HAP-1 (cell line): ENCODE data around the gene DGCR8.

Source experiments
- DNase-seq, 2 experiments: peaks; one replicate each; pipeline ENCODE4 v3.0.0-alpha.2; 2016 to 2020; ENCODE audit warnings: low spot score in 2 of 2
- H3K27me3 ChIP-seq: fragments of 250-450 bp; sonication (Bioruptor Pico); 2 replicates; pipeline ENCODE4 v1.5.1; 2020; ENCODE audit warnings: low read depth, mild to moderate bottlenecking, moderate library complexity
- H3K36me3 ChIP-seq: fragments of 250-450 bp; sonication (Bioruptor Pico); replicated peaks from 2 replicates; pipeline ENCODE4 v1.5.1; 2020; ENCODE audit warnings: mild to moderate bottlenecking
- H3K4me1 ChIP-seq: fragments of 250-450 bp; sonication (Bioruptor Pico); 2 replicates; pipeline ENCODE4 v1.5.1; 2020; ENCODE audit warnings: mild to moderate bottlenecking
- H3K4me3 ChIP-seq: fragments of 250-450 bp; sonication (Bioruptor Pico); 2 replicates; pipeline ENCODE4 v1.5.1; 2020; ENCODE audit warnings: mild to moderate bottlenecking, moderate library complexity
- H3K9me3 ChIP-seq: fragments of 250-450 bp; sonication (Bioruptor Pico); 2 replicates; pipeline ENCODE4 v1.5.1; 2020; ENCODE audit warnings: mild to moderate bottlenecking, moderate library complexity
- in situ Hi-C: fragments of 300-500 bp; cut with MboI; formaldehyde crosslinking; loops from 3 replicates; pipeline ENCODE4 v1.14.3; 2020; ENCODE audit warnings: low sequenced_read_pairs, inconsistent platforms, mixed read lengths

DGCR8 gene

DNA sequence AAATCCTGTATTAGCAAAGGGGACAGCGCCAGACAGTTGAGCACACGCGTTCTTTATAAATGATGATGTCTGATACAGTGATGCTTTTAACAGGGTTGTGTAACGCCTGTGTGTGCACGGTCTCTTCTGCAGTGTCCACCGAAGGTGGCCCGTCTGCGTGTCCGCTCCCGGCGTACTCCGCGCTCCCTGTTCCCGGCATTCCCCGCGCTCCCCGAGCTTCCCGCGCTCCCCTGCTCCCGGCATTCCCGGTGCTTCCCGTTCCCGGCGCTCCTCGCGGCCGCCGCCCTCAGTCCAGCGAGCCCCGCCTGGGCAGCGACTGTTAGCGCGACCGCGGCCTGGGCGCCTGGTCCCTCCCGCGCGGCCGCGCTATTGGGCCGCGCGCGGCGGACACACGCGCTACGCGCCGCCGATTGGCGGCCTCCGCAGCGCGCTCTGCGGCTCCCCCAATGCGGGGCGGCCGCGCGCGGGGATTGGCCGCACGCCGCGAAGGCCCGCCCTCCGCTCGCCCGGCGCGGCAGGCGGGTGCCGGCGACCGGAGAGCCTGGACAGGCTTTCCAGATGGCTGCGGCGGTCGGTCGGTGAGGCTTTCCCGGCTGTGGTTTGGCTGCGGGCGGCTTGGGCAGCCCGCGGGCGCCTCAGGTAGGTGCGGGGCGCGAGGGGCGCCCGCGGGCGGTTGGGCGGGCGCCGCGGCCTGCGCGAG is at the start of gene DGCR8:
TSS of gene DGCR8 (plus strand) at position 497 of the 700 bp plus-strand sequence. CDS start 5,723 bp downstream, outside the sequence.
- in situ Hi-C loops, result loop anchor here (10.0 kb wide), 1 partner anchor 65 kb away; the partner anchor contains the start of gene ARVCF
- Histone ChIP-seq H3K4me1 (peaks cover 12% of the 10 kb centered on the region), H3K27me3 (no peaks in the 10 kb centered on the region), H3K9me3 (no peaks in the 10 kb centered on the region), H3K4me3 (peak within 1 kb of the TSS; percentile 85), H3K36me3 (peaks cover 16% of the 10 kb centered on the region)
- DNase-seq, result peak; percentile 90 to 94

DNA sequence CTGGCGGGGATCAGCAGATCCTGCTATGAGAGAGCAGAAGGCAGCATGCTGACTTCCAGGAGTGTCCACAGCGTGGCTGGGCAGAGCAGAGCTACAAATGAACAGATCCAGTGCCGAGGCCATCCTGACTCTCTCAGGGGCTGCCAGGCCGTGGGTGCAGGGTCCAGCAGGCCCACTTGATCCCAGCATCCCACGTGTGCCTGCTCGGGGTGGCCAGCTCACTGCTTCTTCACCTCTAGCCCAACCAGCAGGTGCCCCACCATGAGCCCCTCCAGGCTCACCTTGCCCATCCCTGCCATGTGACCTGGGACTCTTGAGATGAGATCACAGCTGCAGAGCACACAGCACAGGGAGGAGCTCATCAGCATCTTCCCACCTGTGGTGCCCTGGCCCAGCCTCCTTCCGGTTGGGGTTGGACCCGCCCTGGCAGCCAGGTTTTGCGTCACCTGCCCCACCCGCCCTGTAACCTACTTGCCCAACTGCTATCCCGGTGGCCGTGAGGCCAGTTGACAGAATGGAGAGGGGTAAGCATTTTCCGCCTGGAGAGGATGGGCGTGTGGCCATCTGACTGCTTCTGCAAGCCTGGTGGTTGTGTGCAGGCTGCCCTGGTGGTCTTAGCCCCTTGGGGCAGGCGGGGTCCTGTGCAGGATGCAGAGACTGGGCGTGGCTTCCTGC is 48.2 kb upstream of the DGCR8 start:
- DNase-seq, result no peak
- Histone ChIP-seq H3K4me1 (no peaks in the 10 kb centered on the region), H3K4me3 (no peak overlapping the region), H3K9me3 (no peaks in the 10 kb centered on the region), H3K36me3 (no peaks in the 10 kb centered on the region), H3K27me3 (no peaks in the 10 kb centered on the region)
- in situ Hi-C loops, result no loop called here

DNA sequence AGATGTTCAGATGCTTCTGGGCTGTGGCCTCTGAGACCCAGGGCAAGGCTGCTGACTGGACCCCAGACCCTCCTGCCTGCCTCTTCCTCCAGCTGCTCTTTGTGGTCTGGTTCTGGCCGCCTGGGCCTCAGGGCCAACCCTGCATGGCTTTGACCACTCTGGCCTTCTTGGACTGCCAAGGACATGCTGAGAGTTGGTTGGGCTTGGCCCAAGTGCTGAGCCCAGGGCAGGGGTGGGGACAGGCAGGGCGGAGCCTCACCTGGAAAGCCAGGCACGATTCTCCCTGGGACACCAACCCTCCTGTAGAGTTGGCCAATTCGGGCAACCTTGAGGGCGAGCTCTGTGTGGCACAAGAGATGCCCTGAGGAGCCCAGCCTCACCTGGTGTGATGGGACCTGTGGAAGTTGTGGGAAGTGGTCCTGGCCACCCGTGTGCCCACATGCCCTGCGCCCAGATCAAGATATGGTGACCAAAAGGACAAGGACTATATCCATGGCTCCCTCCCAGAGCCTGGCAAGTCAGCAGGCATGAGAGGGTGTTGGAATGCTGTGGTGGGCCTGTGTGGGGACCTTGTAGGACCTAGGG is 47.5 kb upstream of the DGCR8 start:
- Histone ChIP-seq H3K36me3 (no peaks in the 10 kb centered on the region), H3K4me3 (no peak overlapping the region), H3K9me3 (no peaks in the 10 kb centered on the region), H3K27me3 (no peaks in the 10 kb centered on the region), H3K4me1 (no peaks in the 10 kb centered on the region)
- in situ Hi-C loops, result no loop called here
- no peak for DNase-seq

DNA sequence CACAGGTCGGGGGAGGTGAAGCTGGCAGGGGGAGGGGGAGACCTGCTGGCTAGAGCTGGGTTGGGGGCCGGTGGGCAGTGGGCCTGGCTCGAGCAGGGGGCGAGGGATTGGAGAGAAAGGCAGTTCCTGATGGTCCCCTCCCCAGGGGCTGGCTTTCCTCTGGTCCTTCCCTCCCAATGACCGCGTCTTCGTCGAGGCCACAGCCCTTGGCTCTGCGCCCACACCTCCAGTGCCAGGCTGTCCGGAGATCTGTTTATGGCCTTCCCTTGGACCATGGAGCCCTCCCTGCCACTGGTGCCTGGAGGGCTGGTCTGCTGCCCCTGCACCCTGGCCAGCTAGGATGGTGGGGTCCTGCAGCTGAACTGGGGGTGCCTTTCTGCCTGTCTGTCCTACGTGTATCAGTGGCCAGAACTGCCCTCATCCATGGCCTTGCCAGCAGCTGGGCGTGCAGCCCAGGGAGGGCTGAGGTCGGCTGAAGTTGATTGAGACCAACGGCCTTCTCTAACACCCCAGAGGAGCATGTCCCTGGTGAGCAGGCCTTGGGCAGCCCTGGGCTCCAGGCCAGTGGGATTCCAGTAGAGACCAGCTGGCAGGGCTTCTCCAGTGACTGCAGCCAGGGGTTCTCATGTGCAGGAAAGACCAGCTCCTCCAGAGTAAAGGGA is 46.9 kb upstream of the DGCR8 start:
- Histone ChIP-seq H3K27me3 (no peaks in the 10 kb centered on the region), H3K36me3 (no peaks in the 10 kb centered on the region), H3K4me3 (no peak overlapping the region), H3K9me3 (no peaks in the 10 kb centered on the region), H3K4me1 (no peaks in the 10 kb centered on the region)
- in situ Hi-C loops, result no loop called here
- DNase-seq, result no peak

DNA sequence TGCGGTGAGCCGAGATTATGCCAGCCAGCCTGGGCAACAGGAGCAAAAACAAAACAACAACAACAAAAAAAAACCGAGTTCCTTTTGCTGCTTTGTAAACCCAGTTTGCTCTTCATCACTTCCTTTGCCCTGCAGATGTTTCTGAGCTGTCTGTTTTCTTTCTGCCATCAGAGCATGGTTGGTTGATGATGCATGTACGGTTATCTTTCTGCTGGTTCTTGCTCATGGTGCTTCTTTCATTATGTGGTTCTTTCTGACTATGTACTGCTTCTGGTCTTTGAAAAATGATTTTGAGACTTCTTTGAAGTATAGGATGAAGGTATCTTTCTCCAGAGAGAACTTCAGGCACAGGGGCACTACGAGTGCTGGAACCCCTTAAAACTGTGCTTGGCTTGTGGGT is 45.9 kb upstream of the DGCR8 start:
- no peak overlapping the region for H3K4me3 ChIP-seq
- no peaks in the 10 kb centered on the region for H3K36me3 ChIP-seq
- no peaks in the 10 kb centered on the region for H3K27me3 ChIP-seq
- no peaks in the 10 kb centered on the region for H3K4me1 ChIP-seq
- H3K9me3 ChIP-seq, result no peaks in the 10 kb centered on the region
- in situ Hi-C loops, result no loop called here
- DNase-seq, result no peak

DNA sequence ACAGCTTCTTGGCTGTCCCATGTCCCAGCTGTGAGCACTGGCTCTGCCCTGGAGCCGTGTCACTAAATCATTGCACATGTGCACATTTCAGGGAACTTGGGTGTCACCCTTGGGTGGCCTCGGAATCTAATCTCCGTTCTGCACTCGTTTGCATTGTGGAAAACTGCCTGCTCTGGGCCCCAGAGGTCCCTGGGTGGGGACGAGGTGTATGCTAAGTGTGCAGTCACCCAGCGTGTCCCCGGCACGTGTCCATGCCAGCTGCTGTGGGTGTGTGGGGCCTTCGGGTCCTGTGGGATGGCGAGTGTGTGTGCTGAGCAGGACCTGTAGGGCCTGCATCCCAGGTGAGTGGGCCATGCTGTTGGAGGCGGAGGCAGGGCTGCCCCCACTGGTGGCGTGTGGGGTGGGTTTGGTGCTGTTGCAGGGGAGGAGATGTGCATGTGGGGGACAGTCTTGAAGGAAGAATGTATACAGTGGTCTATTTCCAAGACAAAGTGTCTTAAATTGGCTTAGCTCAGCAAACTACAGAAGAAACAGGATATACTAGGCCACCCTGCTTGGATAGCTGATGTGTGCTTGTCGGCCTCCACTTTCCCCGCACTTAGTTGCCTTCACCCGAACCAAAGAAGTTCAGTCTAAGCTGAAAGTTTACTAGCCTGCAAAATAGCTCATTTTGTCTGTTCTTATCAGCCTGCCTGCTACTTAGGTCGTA is 44.5 kb upstream of the DGCR8 start:
- no peak overlapping the region for H3K4me3 ChIP-seq
- no peaks in the 10 kb centered on the region for H3K9me3 ChIP-seq
- no peaks in the 10 kb centered on the region for H3K27me3 ChIP-seq
- no peaks in the 10 kb centered on the region for H3K36me3 ChIP-seq
- H3K4me1 ChIP-seq, result no peaks in the 10 kb centered on the region
- in situ Hi-C loops, result no loop called here
- no peak for DNase-seq

DNA sequence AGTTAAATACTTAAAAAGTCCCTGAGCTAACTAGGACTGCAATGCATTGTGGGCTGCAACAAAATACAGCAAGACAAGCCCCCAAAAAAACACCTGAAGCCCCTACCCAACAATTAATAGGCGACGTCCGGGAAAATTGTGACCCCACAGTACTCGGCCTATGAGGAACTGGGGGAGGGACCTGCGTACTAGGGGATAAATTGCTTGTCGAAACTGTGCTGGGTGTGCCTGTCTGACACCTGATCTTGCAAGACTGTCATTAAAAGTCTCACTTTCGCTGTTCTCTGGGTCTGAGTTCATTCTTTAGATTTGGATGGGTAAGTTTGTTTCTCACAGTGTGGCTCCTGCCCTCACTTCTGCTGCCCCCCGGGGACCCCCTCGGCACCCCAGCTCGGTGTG is 44.0 kb upstream of the DGCR8 start:
- Histone ChIP-seq H3K4me1 (no peaks in the 10 kb centered on the region), H3K4me3 (no peak overlapping the region)

DNA sequence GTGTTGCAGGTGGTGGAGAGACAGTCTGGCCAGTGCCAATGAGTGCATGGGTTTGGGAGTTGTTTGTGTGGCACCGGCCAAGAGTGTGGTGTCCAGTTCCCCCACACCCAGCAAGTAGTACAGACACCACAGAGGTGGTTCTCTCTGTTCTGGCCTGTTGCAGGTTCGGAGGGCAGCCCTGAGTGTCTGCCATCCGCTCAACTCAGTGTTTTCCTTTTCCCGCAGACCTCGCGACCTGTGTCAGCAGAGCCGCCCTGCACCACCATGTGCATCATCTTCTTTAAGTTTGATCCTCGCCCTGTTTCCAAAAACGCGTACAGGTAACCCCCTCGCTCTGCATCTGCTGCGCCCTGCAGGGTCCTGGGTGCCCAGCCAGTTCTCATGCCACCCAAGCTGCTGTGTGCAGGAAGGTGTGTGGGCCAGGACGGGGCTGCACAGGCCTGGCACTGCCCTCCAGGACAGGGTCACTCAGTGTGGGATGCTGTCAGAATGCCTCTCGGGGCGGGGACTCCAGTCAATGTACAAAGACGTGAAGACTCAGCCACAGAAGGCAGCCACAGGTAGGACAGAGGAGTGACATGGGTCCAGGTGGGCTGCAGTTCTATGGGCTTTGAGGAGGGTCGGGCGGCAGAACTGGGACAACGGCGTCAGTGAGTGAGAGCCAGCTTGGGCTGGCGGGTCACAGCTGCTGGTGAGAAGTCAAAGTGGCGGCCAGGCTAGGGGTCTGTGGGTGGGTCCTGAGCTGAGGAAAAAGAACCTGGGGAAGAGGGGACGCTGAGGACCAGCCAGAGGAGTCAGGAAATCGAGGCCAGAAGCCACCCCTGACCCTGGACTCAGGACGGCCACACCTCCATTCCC is 43.3 kb upstream of the DGCR8 start:
- no peaks in the 10 kb centered on the region for H3K27me3 ChIP-seq
- in situ Hi-C loops, result no loop called here
- H3K4me1 ChIP-seq, result no peaks in the 10 kb centered on the region
- H3K9me3 ChIP-seq, result no peaks in the 10 kb centered on the region
- no peak for DNase-seq
- no peaks in the 10 kb centered on the region for H3K36me3 ChIP-seq
- H3K4me3 ChIP-seq, result no peak overlapping the region

More for the DNA sequence above, 44.0 kb upstream of the DGCR8 start:
- in situ Hi-C loops, result no loop called here
- no peak for DNase-seq
- Histone ChIP-seq H3K27me3 (no peaks in the 10 kb centered on the region), H3K36me3 (no peaks in the 10 kb centered on the region), H3K9me3 (no peaks in the 10 kb centered on the region)

DNA sequence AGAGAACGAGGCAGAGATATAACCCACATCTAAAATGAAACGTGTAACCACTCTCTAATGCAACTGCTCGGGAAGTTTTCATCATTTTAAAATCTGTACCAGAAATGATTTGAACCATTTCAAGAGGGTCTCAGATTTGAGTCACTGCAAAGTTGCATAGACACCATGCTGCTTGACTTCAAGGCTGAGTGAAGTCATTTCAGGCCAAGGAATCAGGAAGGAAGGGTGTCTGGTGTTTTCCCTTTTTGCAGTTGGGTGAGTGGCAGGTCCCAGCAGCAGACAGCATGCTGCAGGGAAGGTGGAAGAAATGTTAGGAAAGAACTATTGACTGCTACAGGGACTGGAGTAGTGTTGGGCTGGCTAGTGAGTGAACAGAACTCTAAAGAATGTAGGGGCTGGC is 42.6 kb upstream of the DGCR8 start:
- no peaks in the 10 kb centered on the region for H3K27me3 ChIP-seq
- H3K4me1 ChIP-seq, result no peaks in the 10 kb centered on the region
- H3K4me3 ChIP-seq, result no peak overlapping the region
- H3K36me3 ChIP-seq, result no peaks in the 10 kb centered on the region
- in situ Hi-C loops, result no loop called here
- H3K9me3 ChIP-seq, result no peaks in the 10 kb centered on the region
- no peak for DNase-seq

DNA sequence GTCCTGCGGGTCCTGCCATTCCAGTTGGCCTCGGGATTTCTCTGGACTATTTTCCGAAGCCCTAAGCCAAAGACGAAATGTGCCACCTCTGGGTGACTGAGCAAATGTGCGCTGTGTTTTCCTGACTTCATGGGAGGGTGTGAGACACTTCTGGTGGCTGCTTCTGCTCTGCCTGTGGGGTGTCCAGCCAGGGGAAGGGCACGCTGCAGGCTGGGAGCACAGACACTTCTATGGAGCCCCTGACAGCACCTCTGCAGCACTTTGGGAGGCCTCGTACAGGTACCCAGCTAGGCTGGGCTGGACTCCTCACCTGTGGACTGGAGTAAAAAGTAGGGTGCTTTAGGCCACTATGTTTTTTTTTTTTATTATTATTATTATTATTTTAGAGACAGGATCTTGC is 41.5 kb upstream of the DGCR8 start:
- Histone ChIP-seq H3K4me3 (no peak overlapping the region), H3K9me3 (no peaks in the 10 kb centered on the region), H3K27me3 (no peaks in the 10 kb centered on the region), H3K4me1 (no peaks in the 10 kb centered on the region), H3K36me3 (peaks cover 5% of the 10 kb centered on the region)
- in situ Hi-C loops, result no loop called here
- no peak for DNase-seq

DNA sequence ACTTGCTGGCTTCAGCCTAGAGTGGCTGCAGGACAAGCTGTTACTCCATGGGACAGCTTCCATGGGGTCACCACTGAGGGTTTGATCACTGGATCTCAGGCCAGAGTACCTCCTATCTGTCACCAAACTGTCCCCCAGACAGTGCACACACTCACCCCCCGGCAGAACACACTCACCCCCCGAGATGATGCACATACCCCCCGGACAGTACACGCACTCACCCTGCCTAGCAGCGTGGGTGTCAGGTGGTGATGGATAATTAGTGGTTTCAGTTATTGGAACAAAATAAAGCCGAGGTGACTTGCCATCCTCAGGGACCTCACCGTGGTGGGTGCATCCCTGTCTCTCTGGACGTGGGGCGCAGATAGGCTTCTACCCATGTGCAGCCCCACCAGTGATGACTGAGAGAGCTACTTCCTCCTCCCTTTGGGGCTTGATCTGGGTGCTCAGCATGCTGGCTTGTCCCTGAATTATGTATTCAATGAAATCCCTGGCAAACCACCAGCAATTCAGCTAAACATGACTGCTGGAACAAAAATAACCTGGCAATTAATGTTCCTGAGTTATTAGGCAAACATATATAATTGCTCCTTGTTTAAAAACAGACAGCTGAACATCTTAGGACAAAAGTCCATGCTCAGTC is 40.2 kb upstream of the DGCR8 start:
- no peak for DNase-seq
- Histone ChIP-seq H3K4me3 (no peak overlapping the region), H3K36me3 (peaks cover 5% of the 10 kb centered on the region), H3K9me3 (no peaks in the 10 kb centered on the region), H3K4me1 (no peaks in the 10 kb centered on the region), H3K27me3 (no peaks in the 10 kb centered on the region)
- in situ Hi-C loops, result no loop called here

DNA sequence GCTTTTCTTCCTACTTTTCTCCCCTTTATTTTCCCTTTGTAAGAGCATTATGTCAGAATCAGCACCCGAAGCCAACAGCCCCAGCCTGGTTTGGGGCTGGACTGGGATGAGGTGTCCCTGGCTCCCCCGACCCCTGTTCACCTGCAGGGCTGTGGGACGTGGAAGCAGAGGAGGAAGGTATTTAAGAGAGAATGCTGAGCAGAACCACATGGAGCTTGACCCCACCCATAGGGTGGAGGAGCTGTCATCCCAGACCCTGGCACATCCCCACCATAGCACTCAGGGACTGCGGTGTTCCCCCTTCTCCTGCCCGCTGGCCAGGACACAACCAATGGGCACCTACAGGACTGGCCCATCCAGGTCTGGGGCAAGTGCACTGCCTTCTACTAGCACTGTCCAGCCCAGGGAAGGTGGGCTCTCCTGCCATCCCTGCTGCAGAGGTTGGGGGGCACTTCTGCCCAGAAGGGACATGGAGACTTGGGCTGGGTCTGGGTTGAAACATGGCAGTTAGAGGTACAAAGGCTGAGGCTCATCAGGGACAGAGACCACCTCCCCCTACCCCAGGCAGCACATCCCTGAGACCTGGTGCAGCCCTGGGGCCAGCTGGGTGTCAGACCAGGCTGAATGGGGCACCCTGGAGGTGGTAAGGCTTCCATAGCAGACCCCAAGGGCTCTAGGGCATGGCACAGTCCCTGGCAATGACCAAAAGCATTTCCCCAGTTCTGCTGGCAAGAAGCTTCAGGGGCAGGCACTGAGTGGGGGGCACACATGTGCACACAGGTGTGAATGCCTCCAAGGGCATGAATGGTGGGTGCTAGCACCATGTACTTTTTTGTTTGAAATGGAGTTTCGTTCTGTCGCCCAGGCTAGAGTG is 39.5 kb upstream of the DGCR8 start:
- H3K9me3 ChIP-seq, result no peaks in the 10 kb centered on the region
- no peaks in the 10 kb centered on the region for H3K4me1 ChIP-seq
- in situ Hi-C loops, result no loop called here
- no peaks in the 10 kb centered on the region for H3K27me3 ChIP-seq
- DNase-seq, result no peak
- peaks cover 5% of the 10 kb centered on the region for H3K36me3 ChIP-seq
- H3K4me3 ChIP-seq, result no peak overlapping the region
